SU-DHL-6 (cell line): ENCODE results near the gene RASGRP2.

Experiments
- H2AFZ ChIP-seq: fragments of 200-600 bp; sonication (generic); 2 replicates; pipeline ENCODE4 v1.6.1; 2014; ENCODE audit warnings: low read depth, mild to moderate bottlenecking, moderate library complexity, mixed read lengths, antibody characterized with exemption, low read length; ENCODE audit not compliant: severe bottlenecking
- H3F3A ChIP-seq: fragments of 200-600 bp; shearing (Covaris generic); 2 replicates; pipeline ENCODE4 v1.6.0; 2016; ENCODE audit warnings: antibody characterized with exemption, mild to moderate bottlenecking; ENCODE audit not compliant: insufficient read depth
- H3K27ac ChIP-seq: fragments of 200-600 bp; sonication (generic); 2 replicates; pipeline ENCODE4 v1.5.1; 2016; ENCODE audit warnings: low read depth, mild to moderate bottlenecking, low read length, moderate library complexity, mixed read lengths
- H3K27me3 ChIP-seq: fragments of 200-600 bp; sonication (generic), shearing (Covaris generic); 2 replicates; pipeline ENCODE4 v1.6.0; 2014; ENCODE audit warnings: mild to moderate bottlenecking, low read length
- H3K36me3 ChIP-seq: fragments of 200-600 bp; sonication (generic); 2 replicates; pipeline ENCODE4 v1.6.1; 2014; ENCODE audit warnings: mild to moderate bottlenecking, low read length, mixed read lengths
- H3K4me2 ChIP-seq: fragments of 300-600, 200-600 bp; shearing (Covaris generic), sonication (generic); 2 replicates; pipeline ENCODE4 v1.6.0; 2014; ENCODE audit warnings: low read length, low read depth, mild to moderate bottlenecking; ENCODE audit not compliant: poor library complexity, severe bottlenecking
- H3K4me3 ChIP-seq: fragments of 200-600 bp; sonication (generic); 2 replicates; pipeline ENCODE4 v1.5.1; 2014; ENCODE audit warnings: antibody characterized with exemption, low read length, mild to moderate bottlenecking, mixed read lengths; ENCODE audit not compliant: insufficient read depth, poor library complexity, severe bottlenecking
- H3K79me2 ChIP-seq: fragments of 200-600 bp; sonication (generic); 2 replicates; pipeline ENCODE4 v1.6.1; 2014; ENCODE audit warnings: mild to moderate bottlenecking, low read length, moderate library complexity; ENCODE audit not compliant: insufficient read depth
- H3K9ac ChIP-seq: fragments of 200-600 bp; sonication (generic); 2 replicates; pipeline ENCODE4 v1.7.0; 2014; ENCODE audit warnings: mild to moderate bottlenecking, low read length
- H3K9me2 ChIP-seq: fragments of 200-600 bp; sonication (generic); replicated peaks from 2 replicates; pipeline ENCODE4 v1.6.1; 2014; ENCODE audit warnings: low read length; ENCODE audit not compliant: insufficient read depth
- H3K9me3 ChIP-seq: fragments of 200-600 bp; sonication (generic); 2 replicates; pipeline ENCODE4 v1.6.1; 2014; ENCODE audit warnings: low read length, mixed read lengths; ENCODE audit not compliant: insufficient read depth
- H4K20me1 ChIP-seq: fragments of 200-600 bp; sonication (generic); 2 replicates; pipeline ENCODE4 v1.6.1; 2014; ENCODE audit warnings: low read depth, mild to moderate bottlenecking, antibody characterized with exemption, low read length, moderate library complexity, mixed read lengths
- EZH2phosphoT487 ChIP-seq: fragments of 200-600 bp; sonication (generic), shearing (Covaris generic); conservative IDR thresholded peaks from 2 replicates; pipeline ENCODE4 v1.6.1; 2018; ENCODE audit warnings: mild to moderate bottlenecking, antibody characterized with exemption, low read length, moderate library complexity, mixed read lengths
- TF ChIP-seq, protein P1 (sequence below): fragments of 200-600 bp; sonication (generic); IDR thresholded peaks from one replicate; pipeline ENCODE4 v1.5.1; 2017; ENCODE audit warnings: antibody characterized with exemption, mild to moderate bottlenecking, low read length, moderate library complexity; ENCODE audit not compliant: insufficient read depth, poor library complexity, severe bottlenecking

Gene RASGRP2

DNA sequence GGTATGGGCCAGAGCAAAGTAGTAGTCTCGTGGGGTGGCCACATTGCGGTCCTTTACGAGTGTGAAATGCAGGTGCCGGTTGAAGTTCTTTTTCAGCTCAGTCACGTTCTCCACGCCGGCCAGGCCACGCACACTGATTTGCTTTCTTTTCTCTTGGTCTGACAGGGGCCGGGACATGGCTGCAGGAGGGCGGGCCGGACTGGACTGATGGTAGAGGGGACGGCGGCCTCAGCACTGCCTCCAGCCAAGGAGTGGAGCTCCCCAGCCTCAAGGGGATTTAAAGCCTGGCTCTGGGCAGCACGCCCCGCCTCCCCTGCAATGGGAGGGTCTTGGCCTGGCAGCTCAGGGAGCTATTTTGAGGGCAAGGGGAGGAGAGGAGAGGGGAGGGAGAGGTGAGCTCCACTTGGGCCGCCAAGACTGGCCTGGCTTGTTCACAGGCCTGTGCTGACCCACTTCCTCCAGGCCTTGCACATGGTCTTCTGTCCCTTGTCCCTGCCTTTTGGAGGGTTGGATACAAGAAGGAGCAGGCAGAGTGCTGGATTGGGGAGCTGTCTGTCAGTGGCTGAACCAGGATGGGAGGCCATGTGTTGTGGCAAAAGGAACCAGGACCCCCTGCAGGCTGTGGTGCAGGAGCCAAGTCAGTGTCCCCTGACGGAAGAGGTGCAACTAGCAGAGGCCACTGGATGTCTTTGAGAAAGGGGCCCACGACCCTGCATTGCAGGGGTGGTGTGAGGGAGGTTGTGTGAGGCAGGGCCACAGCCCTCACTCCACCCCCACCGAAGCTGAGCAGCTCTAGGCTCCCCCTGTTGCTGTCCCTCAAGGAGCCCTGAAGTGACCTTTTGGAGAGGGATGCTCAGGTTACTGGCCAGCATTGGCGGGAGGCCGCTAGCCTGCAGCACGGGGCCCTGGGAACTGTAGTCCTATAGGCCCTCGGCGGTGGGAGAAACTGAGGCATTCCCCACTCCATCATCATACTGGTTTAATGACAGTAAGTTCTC, 16.1 kb upstream of the RASGRP2 start, which contains the start of gene PYGM:
TSS of gene PYGM (minus strand) at position 253 of the 998 bp plus-strand sequence. CDS start at position 177, 76 bp downstream.
- H3K27me3 ChIP-seq: no peaks in the 10 kb centered on the region
- H3K4me2 ChIP-seq: no peak within 1 kb of the TSS
- no peak within 1 kb of the TSS for H3K9ac ChIP-seq
- no peaks in the 10 kb centered on the region for H3K9me2 ChIP-seq
- H3F3A ChIP-seq: peaks cover 39% of the 10 kb centered on the region
- no peak within 1 kb of the TSS for H2AFZ ChIP-seq
- no peaks in the 10 kb centered on the region for H3K9me3 ChIP-seq
- H3K4me3 ChIP-seq: no peak within 1 kb of the TSS
- no peaks in the 10 kb centered on the region for H3K79me2 ChIP-seq
- no peak within 1 kb of the TSS for H3K27ac ChIP-seq
- H4K20me1 ChIP-seq: no peaks in the 10 kb centered on the region; the same call in 1 of the 2 replicates
- H3K36me3 ChIP-seq: peaks cover 6% of the 10 kb centered on the region; the same call in 1 of the 2 replicates
- TF ChIP-seq, protein P1, sequence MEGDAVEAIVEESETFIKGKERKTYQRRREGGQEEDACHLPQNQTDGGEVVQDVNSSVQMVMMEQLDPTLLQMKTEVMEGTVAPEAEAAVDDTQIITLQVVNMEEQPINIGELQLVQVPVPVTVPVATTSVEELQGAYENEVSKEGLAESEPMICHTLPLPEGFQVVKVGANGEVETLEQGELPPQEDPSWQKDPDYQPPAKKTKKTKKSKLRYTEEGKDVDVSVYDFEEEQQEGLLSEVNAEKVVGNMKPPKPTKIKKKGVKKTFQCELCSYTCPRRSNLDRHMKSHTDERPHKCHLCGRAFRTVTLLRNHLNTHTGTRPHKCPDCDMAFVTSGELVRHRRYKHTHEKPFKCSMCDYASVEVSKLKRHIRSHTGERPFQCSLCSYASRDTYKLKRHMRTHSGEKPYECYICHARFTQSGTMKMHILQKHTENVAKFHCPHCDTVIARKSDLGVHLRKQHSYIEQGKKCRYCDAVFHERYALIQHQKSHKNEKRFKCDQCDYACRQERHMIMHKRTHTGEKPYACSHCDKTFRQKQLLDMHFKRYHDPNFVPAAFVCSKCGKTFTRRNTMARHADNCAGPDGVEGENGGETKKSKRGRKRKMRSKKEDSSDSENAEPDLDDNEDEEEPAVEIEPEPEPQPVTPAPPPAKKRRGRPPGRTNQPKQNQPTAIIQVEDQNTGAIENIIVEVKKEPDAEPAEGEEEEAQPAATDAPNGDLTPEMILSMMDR: no peak
- TF ChIP-seq EZH2phosphoT487: no peak

DNA sequence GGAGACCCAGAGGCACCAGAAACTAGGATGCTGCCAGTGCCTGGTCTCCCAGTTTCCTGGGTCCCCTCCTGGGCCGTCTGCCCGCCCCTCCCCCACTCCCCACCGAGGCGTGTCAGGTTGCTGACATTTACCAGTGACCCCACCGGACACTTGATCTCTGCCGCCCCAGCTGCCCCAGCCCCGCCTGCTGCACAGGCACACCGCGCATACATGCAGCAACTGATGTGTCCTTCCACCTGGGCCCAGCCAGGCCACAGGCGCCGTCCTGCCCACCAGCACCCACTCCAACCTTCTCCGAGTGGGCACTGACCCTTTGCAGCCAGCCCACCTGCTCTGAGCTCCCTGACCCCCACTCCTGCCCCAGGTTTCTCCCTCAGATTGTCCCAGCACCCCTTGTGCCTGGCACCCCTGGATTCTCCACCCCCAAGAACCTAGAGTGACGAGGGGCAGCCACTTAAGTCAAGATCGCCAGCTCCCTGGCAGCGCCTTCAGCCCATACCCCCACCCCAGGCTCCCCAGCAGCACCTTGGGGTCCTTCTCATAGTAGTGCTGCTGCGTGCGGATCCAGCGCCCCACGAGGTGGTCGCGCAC, 15.3 kb upstream of the RASGRP2 start:
- no peaks in the 10 kb centered on the region for H3K79me2 ChIP-seq
- no peaks in the 10 kb centered on the region for H3K36me3 ChIP-seq
- no peaks in the 10 kb centered on the region; the same call in 1 of the 2 replicates for H4K20me1 ChIP-seq
- H3K27ac ChIP-seq: no peak overlapping the region
- no peak overlapping the region for H3K9ac ChIP-seq
- TF ChIP-seq, protein P1: no peak
- no peak for TF ChIP-seq EZH2phosphoT487
- H2AFZ ChIP-seq: no peak overlapping the region
- no peaks in the 10 kb centered on the region for H3K9me2 ChIP-seq
- no peak overlapping the region for H3K4me2 ChIP-seq
- H3K4me3 ChIP-seq: no peak overlapping the region
- H3K27me3 ChIP-seq: no peaks in the 10 kb centered on the region
- peaks cover 32% of the 10 kb centered on the region for H3F3A ChIP-seq
- no peaks in the 10 kb centered on the region for H3K9me3 ChIP-seq

DNA sequence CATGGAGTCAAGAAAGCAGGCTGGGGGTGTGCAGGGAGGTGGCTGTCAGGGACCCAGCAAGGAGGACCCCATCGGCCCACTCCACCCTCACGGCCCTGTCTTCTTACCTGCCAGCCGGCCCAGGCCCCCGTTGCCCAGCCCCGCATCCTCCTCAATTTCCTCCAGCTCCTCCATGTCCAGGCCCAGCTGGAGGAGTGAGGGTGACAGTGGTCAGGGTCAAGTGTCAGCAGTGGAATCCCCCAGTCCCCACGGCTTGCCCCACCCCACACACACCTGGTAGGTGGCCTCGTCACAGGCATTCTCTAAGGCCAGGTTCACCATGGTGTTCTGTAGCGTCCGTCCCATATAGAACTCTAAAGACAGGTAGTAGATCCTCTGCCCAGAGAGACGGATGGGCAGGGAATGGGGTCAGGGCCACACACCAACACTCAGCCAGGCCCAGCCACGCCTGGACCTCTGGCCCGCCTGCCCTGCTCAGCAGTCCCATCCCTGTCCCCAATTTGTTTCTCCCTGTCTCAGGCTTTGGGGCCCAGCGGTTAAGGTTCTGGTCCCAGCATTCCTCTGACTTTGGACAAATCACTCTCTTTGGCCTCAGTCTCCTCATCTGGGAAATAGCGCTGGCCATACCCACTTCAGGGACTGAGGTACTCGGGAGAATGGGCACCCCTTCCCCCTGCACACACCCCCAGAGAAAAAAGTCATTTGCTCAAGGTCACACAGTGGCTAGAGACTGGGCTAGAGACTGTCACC, 14.6 kb upstream of the RASGRP2 start:
- no peaks in the 10 kb centered on the region for H3K9me2 ChIP-seq
- TF ChIP-seq, protein P1: no peak
- TF ChIP-seq EZH2phosphoT487: no peak
- H3K79me2 ChIP-seq: no peaks in the 10 kb centered on the region
- no peaks in the 10 kb centered on the region for H3K27me3 ChIP-seq
- H3K9ac ChIP-seq: no peak overlapping the region
- H3K4me3 ChIP-seq: no peak overlapping the region
- H3K36me3 ChIP-seq: no peaks in the 10 kb centered on the region
- H4K20me1 ChIP-seq: no peaks in the 10 kb centered on the region; the same call in 1 of the 2 replicates
- no peak overlapping the region for H2AFZ ChIP-seq
- peaks cover 25% of the 10 kb centered on the region for H3F3A ChIP-seq
- H3K27ac ChIP-seq: no peak overlapping the region
- H3K9me3 ChIP-seq: no peaks in the 10 kb centered on the region
- H3K4me2 ChIP-seq: no peak overlapping the region
